Testis (tissue), 2 donors: ENCODE measurements around the gene CD200R1.

Experiments
- CTCF ChIP-seq, 3 experiments: fragments of 450-650 bp in 2 of 3; fragments of 200-600 bp in 1 of 3; sonication (generic) in 1 of 3; IDR thresholded peaks; one replicate each; pipeline ENCODE4 v1.5.1; 2016 to 2019; ENCODE audit warnings: antibody characterized with exemption in 3 of 3, mild to moderate bottlenecking in 2 of 3, moderate library complexity in 1 of 3
- POLR2A ChIP-seq: fragments of 450-650 bp; IDR thresholded peaks from one replicate; pipeline ENCODE4 v1.6.1; 2017; ENCODE audit warnings: antibody characterized with exemption, mild to moderate bottlenecking, moderate library complexity

- TF ChIP-seq POLR2A (no peak), CTCF (IDR thresholded peaks at IDR 0.05) (no peak)
These were observed 755 bp downstream of the CD200R1 start for GRCh38 chr3:112974178-112974517.
